Mesendoderm (in vitro differentiated cells): ENCODE data around the gene KLK15.
"Not testable (repeated sequence)": the region's sequence is repeated elsewhere in the genome, so short reads cannot be mapped to it uniquely, and the experiment has no call there.

Experiments used
- DNase-seq: peaks from one replicate; pipeline ENCODE4 v3.0.0; 2013
- H2AK5ac ChIP-seq: 2 replicates; pipeline ENCODE4 v1.6.1; 2013; ENCODE audit warnings: low read length, inconsistent platforms
- H2BK120ac ChIP-seq: 2 replicates; pipeline ENCODE4 v1.6.1; 2013; ENCODE audit warnings: low read depth, mild to moderate bottlenecking, low read length, moderate library complexity, mixed read lengths
- H2BK15ac ChIP-seq: replicated peaks from 2 replicates; pipeline ENCODE4 v1.6.1; 2013; ENCODE audit warnings: low read depth, mild to moderate bottlenecking, moderate library complexity
- H2BK5ac ChIP-seq: 2 replicates; pipeline ENCODE4 v1.6.1; 2013; ENCODE audit warnings: low read length, inconsistent platforms
- H3K18ac ChIP-seq: 2 replicates; pipeline ENCODE4 v1.6.1; 2013; ENCODE audit warnings: mild to moderate bottlenecking, low read length, mixed read lengths
- H3K23ac ChIP-seq: one replicate; pipeline ENCODE4 v1.6.1; 2013; ENCODE audit warnings: low read length
- H3K27ac ChIP-seq: 2 replicates; pipeline ENCODE4 v1.5.1; 2013; ENCODE audit warnings: low read depth, mild to moderate bottlenecking, inconsistent platforms, low read length, moderate library complexity
- H3K27me3 ChIP-seq: 2 replicates; pipeline ENCODE4 v1.6.1; 2013; ENCODE audit warnings: low read length, control low read depth, mild to moderate bottlenecking, inconsistent platforms; ENCODE audit not compliant: insufficient read depth, poor library complexity
- H3K36me3 ChIP-seq: 2 replicates; pipeline ENCODE4 v1.6.1; 2013; ENCODE audit warnings: low read length, inconsistent platforms; ENCODE audit not compliant: control insufficient read depth, insufficient read depth
- H3K4ac ChIP-seq: one replicate; pipeline ENCODE4 v1.6.1; 2013; ENCODE audit warnings: low read depth, mild to moderate bottlenecking, low read length, moderate library complexity
- H3K4me1 ChIP-seq: 2 replicates; pipeline ENCODE4 v1.6.1; 2013; ENCODE audit warnings: low read depth, low read length, inconsistent platforms; ENCODE audit not compliant: control insufficient read depth
- H3K4me2 ChIP-seq: 2 replicates; pipeline ENCODE4 v1.6.1; 2013; ENCODE audit warnings: low read length
- H3K4me3 ChIP-seq: 2 replicates; pipeline ENCODE4 v1.5.1; 2013; ENCODE audit warnings: mild to moderate bottlenecking, low read length
- H3K56ac ChIP-seq: one replicate; pipeline ENCODE4 v1.6.1; 2013; ENCODE audit warnings: low read length
- H3K79me1 ChIP-seq: 2 replicates; pipeline ENCODE4 v1.6.1; 2013; ENCODE audit warnings: low read length, inconsistent platforms
- H3K79me2 ChIP-seq: 2 replicates; pipeline ENCODE4 v1.6.1; 2013; ENCODE audit warnings: mild to moderate bottlenecking, low read length; ENCODE audit not compliant: control insufficient read depth, insufficient read depth
- H3K9ac ChIP-seq: 2 replicates; pipeline ENCODE4 v1.6.1; 2013; ENCODE audit warnings: low read length, inconsistent platforms
- H4K5ac ChIP-seq: one replicate; pipeline ENCODE4 v1.6.1; 2013; ENCODE audit warnings: low read length
- H4K8ac ChIP-seq: one replicate; pipeline ENCODE4 v1.6.1; 2013; ENCODE audit warnings: low read depth, mild to moderate bottlenecking, control low read depth, low read length, moderate library complexity
- WGBS: extraction: QIAGEN DNeasy Blood & Tissue Kit; methylation state at CpG from one replicate; pipeline ENCODE4 v1.1.7; 2013; ENCODE audit warnings: low lambda C conversion rate, missing lambda C conversion rate; ENCODE audit not compliant: insufficient coverage; ENCODE audit errors: extremely low coverage; 5-methylcytosine and 5-hydroxymethylcytosine counted together

KLK15 gene

GRCh38 chr19:50814883-50815282, 18.5 kb downstream of the KLK15 start:
- Histone ChIP-seq H3K27me3 (peaks cover 4% of the 10 kb centered on the region), H3K4me3 (no peak overlapping the region), H3K79me2 (no peaks in the 10 kb centered on the region), H4K8ac (no peak overlapping the region), H2AK5ac (no peak overlapping the region), H3K79me1 (no peaks in the 10 kb centered on the region), H3K23ac (no peak overlapping the region), H3K9ac (no peak overlapping the region), H3K4ac (no peak overlapping the region), H3K18ac (no peak overlapping the region), H2BK5ac (no peak overlapping the region), H3K36me3 (no peaks in the 10 kb centered on the region), H3K4me2 (no peak overlapping the region), H3K56ac (no peak overlapping the region), H2BK15ac (no peak overlapping the region), H3K4me1 (no peaks in the 10 kb centered on the region), H2BK120ac (no peak overlapping the region), H4K5ac (no peak overlapping the region), H3K27ac (no peak overlapping the region)
- no CpG with 5 or more reads among the region's 5 CpGs for WGBS
- DNase-seq, result no peak

- DNase-seq, result no peak
- Histone ChIP-seq H3K4me3 (no peak overlapping the region), H2BK5ac (no peak overlapping the region), H3K4ac (no peak overlapping the region), H3K79me2 (no peaks in the 10 kb centered on the region), H3K36me3 (no peaks in the 10 kb centered on the region), H3K27me3 (no peaks in the 10 kb centered on the region), H3K18ac (no peak overlapping the region), H2BK120ac (no peak overlapping the region), H4K5ac (no peak overlapping the region), H4K8ac (no peak overlapping the region), H3K23ac (no peak overlapping the region), H3K4me2 (no peak overlapping the region), H3K27ac (no peak overlapping the region), H3K56ac (no peak overlapping the region), H3K4me1 (no peaks in the 10 kb centered on the region), H3K79me1 (no peaks in the 10 kb centered on the region), H2AK5ac (no peak overlapping the region), H2BK15ac (no peak overlapping the region), H3K9ac (no peak overlapping the region)
- no CpG with 5 or more reads among the region's 3 CpGs for WGBS
Observed at GRCh38 chr19:50812474-50812873, 20.9 kb downstream of the KLK15 start.

- no CpG with 5 or more reads among the region's 3 CpGs for WGBS
- H3K56ac ChIP-seq, H3K4me1 ChIP-seq, H3K79me2 ChIP-seq, H3K4me2 ChIP-seq, H3K36me3 ChIP-seq, H2AK5ac ChIP-seq, DNase-seq, H3K27ac ChIP-seq, H2BK5ac ChIP-seq, H3K79me1 ChIP-seq, H3K23ac ChIP-seq, H2BK120ac ChIP-seq, H3K4ac ChIP-seq, H4K8ac ChIP-seq, H2BK15ac ChIP-seq, H3K27me3 ChIP-seq, H3K9ac ChIP-seq, H4K5ac ChIP-seq, H3K18ac ChIP-seq, H3K4me3 ChIP-seq: not testable (repeated sequence)
Observed at GRCh38 chr19:50811622-50812238, 21.6 kb downstream of the KLK15 start.

GRCh38 chr19:50808856-50809255, 24.5 kb downstream of the KLK15 start:
- Histone ChIP-seq H3K27me3 (no peaks in the 10 kb centered on the region), H4K5ac (no peak overlapping the region), H3K36me3 (no peaks in the 10 kb centered on the region), H3K18ac (no peak overlapping the region), H3K27ac (no peak overlapping the region), H3K9ac (no peak overlapping the region), H2BK5ac (no peak overlapping the region), H3K4me2 (no peak overlapping the region), H3K79me2 (peaks cover 5% of the 10 kb centered on the region), H4K8ac (no peak overlapping the region), H3K4ac (no peak overlapping the region), H2BK15ac (no peak overlapping the region), H3K56ac (no peak overlapping the region), H2AK5ac (no peak overlapping the region), H3K23ac (no peak overlapping the region), H3K4me1 (no peaks in the 10 kb centered on the region), H3K79me1 (no peaks in the 10 kb centered on the region), H2BK120ac (no peak overlapping the region), H3K4me3 (no peak overlapping the region)
- no peak for DNase-seq
- no CpG with 5 or more reads among the region's 1 CpG for WGBS

- peak overlapping the region; percentile 69 for H2BK120ac ChIP-seq
- peaks cover 39% of the 10 kb centered on the region for H3K79me2 ChIP-seq
- peak overlapping the region; percentile 78 for H4K8ac ChIP-seq
- H3K9ac ChIP-seq, result peak overlapping the region; percentile 92
- H3K36me3 ChIP-seq, result peaks cover 10% of the 10 kb centered on the region
- H4K5ac ChIP-seq, result no peak overlapping the region
- H2BK5ac ChIP-seq, result peak overlapping the region; percentile 98
- H3K4me3 ChIP-seq, result peak overlapping the region; percentile 96
- peak overlapping the region; percentile 97 for H3K4ac ChIP-seq
- H3K23ac ChIP-seq, result peak overlapping the region; percentile 29
- no peaks in the 10 kb centered on the region for H3K4me1 ChIP-seq
- H3K56ac ChIP-seq, result peak overlapping the region; percentile 99
- H3K27ac ChIP-seq, result peak overlapping the region; percentile 87
- H3K4me2 ChIP-seq, result peak overlapping the region; percentile 70
- H3K18ac ChIP-seq, result peak overlapping the region; percentile 98
- WGBS, result no CpG with 5 or more reads among the region's 62 CpGs
- no peak overlapping the region for H2BK15ac ChIP-seq
- H3K79me1 ChIP-seq, result peaks cover 4% of the 10 kb centered on the region
- no peaks in the 10 kb centered on the region for H3K27me3 ChIP-seq
- H2AK5ac ChIP-seq, result no peak overlapping the region
- peak; percentile 99 for DNase-seq
Observed at GRCh38 chr19:50804420-50805272, 28.7 kb downstream of the KLK15 start.
